HepG2 (cell line): Measurements from ENCODE around the gene CDX2. TPM values are rescaled to one million over a fixed set of nuclear protein-coding genes. Genes with fewer than 3 reads are reported as not detected.
A peak's percentile ranks its signal among the peaks of the same experiment; 100 is the strongest.

ENCODE experiments used
- ATAC-seq: fragments of 200-7000 bp; cut with Tn5 transposase; 3 replicates; pipeline ENCODE4 v1.9.1; 2020; ENCODE audit warnings: mild to moderate bottlenecking, moderate library complexity
- BruUV-seq: library from RNA; stranded (reverse); fragments of 400-500 nt; replicated peaks from 2 replicates; lab custom pipeline; 2021; lab: Mats Ljungman, UMichigan
- CTCF ChIA-PET: fragments of 300-600 bp; formaldehyde crosslinking; extraction: SDS; loops from one replicate; lab custom pipeline; 2021; ENCODE audit warnings: low total read pairs, inconsistent platforms, low intra/inter-chr PET ratio; lab: Yijun Ruan, JAX
- POLR2A ChIA-PET: fragments of 350-600 bp; sonication (Branson Sonifier 250); formaldehyde crosslinking; loops from one replicate; lab custom pipeline; 2020; ENCODE audit warnings: antibody characterized with exemption, inconsistent platforms; lab: Yijun Ruan, JAX
- DNase-seq: peaks from one replicate; pipeline ENCODE4 v3.0.0-alpha.2; 2015; ENCODE audit warnings: low spot score
- FAIRE-seq: peaks from 3 replicates; lab custom pipeline; 2011; peaks lifted over from hg19 to GRCh38; lab: Jason Lieb, UNC
- H2AFZ ChIP-seq: one replicate; pipeline ENCODE4 v1.6.1; 2011; ENCODE audit warnings: low read length, inconsistent platforms
- H3K27ac ChIP-seq: fragments of 300-600 bp; 3 replicates; pipeline ENCODE4 v1.8.0; 2011; ENCODE audit warnings: mixed run types, mild to moderate bottlenecking, mixed read lengths, low read length, inconsistent platforms; ENCODE audit not compliant: insufficient read depth; ENCODE audit errors: extremely low read length
- H3K27me3 ChIP-seq, 2 experiments: fragments of 200-600 bp in 1 of 2; 2 replicates in 1 of 2; 3 replicates in 1 of 2; pipeline versions ENCODE4 v1.6.0 to v1.8.0; 2011; ENCODE audit warnings: low read length in 2 of 2, mild to moderate bottlenecking in 2 of 2, moderate library complexity in 2 of 2, inconsistent platforms in 1 of 2; ENCODE audit not compliant: insufficient read depth in 2 of 2, control insufficient read depth in 1 of 2
- H3K36me3 ChIP-seq, 2 experiments: fragments of 200-600 bp in 1 of 2; replicated peaks in 1 of 2; 2 replicates in 1 of 2; 3 replicates in 1 of 2; pipeline versions ENCODE4 v1.5.1 to v1.8.0; 2011; ENCODE audit warnings: low read length in 2 of 2, inconsistent platforms in 1 of 2; ENCODE audit not compliant: insufficient read depth in 2 of 2, control insufficient read depth in 1 of 2
- H3K4me1 ChIP-seq: 2 replicates; pipeline ENCODE4 v1.5.1; 2012; ENCODE audit warnings: low read length, inconsistent platforms; ENCODE audit not compliant: insufficient read depth
- H3K4me2 ChIP-seq: 2 replicates; pipeline ENCODE4 v1.6.0; 2011; ENCODE audit warnings: low read depth, low read length, inconsistent platforms
- H3K4me3 ChIP-seq, 3 experiments: fragments of 200-600 bp in 1 of 3; sonication (generic), shearing (Covaris generic) in 1 of 3; replicated peaks in 1 of 3; 2 replicates each; pipeline ENCODE4 v1.5.1; 2011 to 2016; ENCODE audit warnings: low read length in 3 of 3, inconsistent platforms in 2 of 3, low read depth in 2 of 3, mild to moderate bottlenecking in 2 of 3, control low read depth in 1 of 3, mixed read lengths in 1 of 3; ENCODE audit not compliant: insufficient read depth in 1 of 3
- H3K79me2 ChIP-seq: one replicate; pipeline ENCODE4 v1.6.1; 2011; ENCODE audit warnings: low read length, inconsistent platforms; ENCODE audit not compliant: insufficient read depth
- H3K9ac ChIP-seq: 2 replicates; pipeline ENCODE4 v1.6.0; 2011; ENCODE audit warnings: mild to moderate bottlenecking, low read depth, low read length, inconsistent platforms; ENCODE audit not compliant: insufficient read depth
- H3K9me3 ChIP-seq: 2 replicates; pipeline ENCODE4 v1.5.1; 2012; ENCODE audit warnings: mild to moderate bottlenecking, low read length
- H4K20me1 ChIP-seq: 2 replicates; pipeline ENCODE4 v1.6.0; 2011; ENCODE audit warnings: inconsistent platforms, mild to moderate bottlenecking, low read length, moderate library complexity; ENCODE audit not compliant: insufficient read depth
- EZH2 ChIP-seq: conservative IDR thresholded peaks from 2 replicates; pipeline ENCODE4 v1.6.1; 2012; ENCODE audit warnings: mild to moderate bottlenecking, low read depth, low read length, moderate library complexity
- GABPB1 ChIP-seq: IDR thresholded peaks from 2 replicates; pipeline ENCODE4 v1.6.1; 2016; ENCODE audit warnings: mild to moderate bottlenecking, missing genetic modification reagents, moderate library complexity, missing compliant biosample characterization
- MAX ChIP-seq: IDR thresholded peaks from 2 replicates; pipeline ENCODE4 v1.6.1; 2012; ENCODE audit warnings: inconsistent platforms
- MYC ChIP-seq: sonication (generic); formaldehyde crosslinking; IDR thresholded peaks from 2 replicates; pipeline ENCODE4 v1.9.0; 2021; ENCODE audit warnings: missing genetic modification reagents, borderline replicate concordance
- MYPOP ChIP-seq: sonication (generic); formaldehyde crosslinking; IDR thresholded peaks from 2 replicates; pipeline ENCODE4 v1.8.1; 2023; ENCODE audit warnings: mild to moderate bottlenecking, moderate library complexity, missing genetic modification reagents
- ZNF263 ChIP-seq: sonication (generic); formaldehyde crosslinking; IDR thresholded peaks from 2 replicates; pipeline ENCODE4 v1.4.0; 2020; ENCODE audit warnings: missing genetic modification reagents
- ZNF639 ChIP-seq: conservative IDR thresholded peaks from 2 replicates; pipeline ENCODE4 v1.6.1; 2018; ENCODE audit warnings: missing genetic modification reagents
- ZNF737 ChIP-seq: sonication (generic); formaldehyde crosslinking; IDR thresholded peaks from 2 replicates; pipeline ENCODE4 v1.5.0; 2020; ENCODE audit warnings: missing genetic modification reagents, mild to moderate bottlenecking, borderline replicate concordance
- ZNF777 ChIP-seq: sonication (generic); formaldehyde crosslinking; IDR thresholded peaks from 2 replicates; pipeline ENCODE4 v1.4.0; 2020; ENCODE audit warnings: missing genetic modification reagents
- WGBS: methylation state at CpG from one replicate; pipeline ENCODE4 v1.1.6; 2017; ENCODE audit warnings: low lambda C conversion rate; 5-methylcytosine and 5-hydroxymethylcytosine counted together
- in situ Hi-C: cut with HindIII; loops from 2 replicates; pipeline ENCODE4 v1.10.0; 2017; ENCODE audit warnings: low pct_unique_long_range_greater_than_20kb; ENCODE audit not compliant: extremely low pct_ligation_motif_present
- intact Hi-C: fragments of 100-400 bp; cut with micrococcal nuclease; formaldehyde crosslinking; loops from one replicate; pipeline ENCODE4 v1.10.0; 2022; ENCODE audit not compliant: unreplicated experiment
- polyA plus RNA-seq, 8 experiments: library from polyadenylated mRNA; depleted of rRNA in 3 of 8; stranded (reverse) in 7 of 8; unstranded in 1 of 8; fragments of >200 nt; fragmentation: Illumina TruSeq in 4 of 8; extraction: Trizol in 4 of 8; gene quantifications; 2 replicates each; pipeline versions ENCODE4 v1.2.1 to v1.2.3, GENCODE V29; 2011 to 2016; ENCODE audit warnings: low read depth in 4 of 8, missing spikeins in 1 of 8, mixed read lengths in 1 of 8; ENCODE audit not compliant: insufficient read depth in 1 of 8
- total RNA-seq, 5 experiments: library from RNA; depleted of rRNA; stranded (reverse); fragments of >200 nt; fragmentation: Illumina TruSeq; extraction: Trizol; gene quantifications; 2 replicates each; pipeline ENCODE4 v1.2.3, GENCODE V29; 2016; ENCODE audit warnings: low read depth in 1 of 5
- TF ChIP-seq, protein P1 (sequence below): sonication (generic); formaldehyde crosslinking; IDR thresholded peaks from 2 replicates; pipeline ENCODE4 v1.4.0; 2020; ENCODE audit warnings: mild to moderate bottlenecking, missing genetic modification reagents
- TF ChIP-seq, protein P2 (sequence below): sonication (generic); formaldehyde crosslinking; IDR thresholded peaks from 2 replicates; pipeline ENCODE4 v1.5.0; 2020; ENCODE audit warnings: mild to moderate bottlenecking, missing genetic modification reagents, moderate library complexity
- TF ChIP-seq, protein P3 (sequence below): sonication (generic); formaldehyde crosslinking; IDR thresholded peaks from 2 replicates; pipeline ENCODE4 v1.9.0; 2022; ENCODE audit warnings: missing genetic modification reagents, mild to moderate bottlenecking, borderline replicate concordance

CDX2 gene
- total and polyA plus RNA-seq, 2 of the 13 experiments (the other 11 are each of a cell fraction or from before 2014, with no cell fraction given): 0.04 TPM; not detected in 1

- H3K79me2 ChIP-seq: no peaks in the 10 kb centered on the region
- CTCF ChIA-PET: no interaction called here
- H2AFZ ChIP-seq: no peak overlapping the region
- H3K4me1 ChIP-seq: peaks cover 25% of the 10 kb centered on the region
- in situ Hi-C loops: loop anchor here (25.0 kb wide), 1 partner anchor 1006 kb away; no protein-coding TSS in a partner anchor
- intact Hi-C loops: no loop called here
- 6% methylated on average over 7 of the region's 86 CpGs for WGBS
- no peak for FAIRE-seq
- H3K9ac ChIP-seq: 0 out of 2 replicates have a peak overlapping the region, but pooled peaks have one; percentile 8
- H3K4me2 ChIP-seq: peak overlapping the region; percentile 68
- peaks cover 19 to 73% of the 10 kb centered on the region in 2 experiments for H3K27me3 ChIP-seq
- no peaks in the 10 kb centered on the region for H3K9me3 ChIP-seq
- ATAC-seq: peak; percentile 76
- BruUV-seq: no TSS peak
- H3K4me3 ChIP-seq: peak overlapping the region; percentile 30 to 60 (median 34); a peak in 5 of 6 replicates
- no peaks in the 10 kb centered on the region for H3K36me3 ChIP-seq
- no peak overlapping the region for H3K27ac ChIP-seq
- POLR2A ChIA-PET: no interaction called here
- no peak for DNase-seq
- no peaks in the 10 kb centered on the region for H4K20me1 ChIP-seq
- peak; percentile 34; the same call in 1 of the 2 replicates for TF ChIP-seq EZH2
- TF ChIP-seq MAX: peak; percentile 42; the same call in 1 of the 2 replicates
- TF ChIP-seq GABPB1 (CRISPR knock-in tag): peak; percentile 38; the same call in 1 of the 2 replicates
- 0 out of 2 replicates have a peak, but pooled peaks have one; percentile 12 for TF ChIP-seq MYC (CRISPR knock-in tag)
- TF ChIP-seq, protein P1, sequence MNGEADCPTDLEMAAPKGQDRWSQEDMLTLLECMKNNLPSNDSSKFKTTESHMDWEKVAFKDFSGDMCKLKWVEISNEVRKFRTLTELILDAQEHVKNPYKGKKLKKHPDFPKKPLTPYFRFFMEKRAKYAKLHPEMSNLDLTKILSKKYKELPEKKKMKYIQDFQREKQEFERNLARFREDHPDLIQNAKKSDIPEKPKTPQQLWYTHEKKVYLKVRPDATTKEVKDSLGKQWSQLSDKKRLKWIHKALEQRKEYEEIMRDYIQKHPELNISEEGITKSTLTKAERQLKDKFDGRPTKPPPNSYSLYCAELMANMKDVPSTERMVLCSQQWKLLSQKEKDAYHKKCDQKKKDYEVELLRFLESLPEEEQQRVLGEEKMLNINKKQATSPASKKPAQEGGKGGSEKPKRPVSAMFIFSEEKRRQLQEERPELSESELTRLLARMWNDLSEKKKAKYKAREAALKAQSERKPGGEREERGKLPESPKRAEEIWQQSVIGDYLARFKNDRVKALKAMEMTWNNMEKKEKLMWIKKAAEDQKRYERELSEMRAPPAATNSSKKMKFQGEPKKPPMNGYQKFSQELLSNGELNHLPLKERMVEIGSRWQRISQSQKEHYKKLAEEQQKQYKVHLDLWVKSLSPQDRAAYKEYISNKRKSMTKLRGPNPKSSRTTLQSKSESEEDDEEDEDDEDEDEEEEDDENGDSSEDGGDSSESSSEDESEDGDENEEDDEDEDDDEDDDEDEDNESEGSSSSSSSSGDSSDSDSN (CRISPR knock-in tag): peak; percentile 56
- peak; percentile 84 for TF ChIP-seq ZNF777
- 0 out of 2 replicates have a peak, but pooled peaks have one; percentile 34 for TF ChIP-seq MYPOP (CRISPR knock-in tag)
- no peak; the same call in 1 of the 2 replicates for TF ChIP-seq ZNF263 (CRISPR knock-in tag)
- TF ChIP-seq, protein P2, sequence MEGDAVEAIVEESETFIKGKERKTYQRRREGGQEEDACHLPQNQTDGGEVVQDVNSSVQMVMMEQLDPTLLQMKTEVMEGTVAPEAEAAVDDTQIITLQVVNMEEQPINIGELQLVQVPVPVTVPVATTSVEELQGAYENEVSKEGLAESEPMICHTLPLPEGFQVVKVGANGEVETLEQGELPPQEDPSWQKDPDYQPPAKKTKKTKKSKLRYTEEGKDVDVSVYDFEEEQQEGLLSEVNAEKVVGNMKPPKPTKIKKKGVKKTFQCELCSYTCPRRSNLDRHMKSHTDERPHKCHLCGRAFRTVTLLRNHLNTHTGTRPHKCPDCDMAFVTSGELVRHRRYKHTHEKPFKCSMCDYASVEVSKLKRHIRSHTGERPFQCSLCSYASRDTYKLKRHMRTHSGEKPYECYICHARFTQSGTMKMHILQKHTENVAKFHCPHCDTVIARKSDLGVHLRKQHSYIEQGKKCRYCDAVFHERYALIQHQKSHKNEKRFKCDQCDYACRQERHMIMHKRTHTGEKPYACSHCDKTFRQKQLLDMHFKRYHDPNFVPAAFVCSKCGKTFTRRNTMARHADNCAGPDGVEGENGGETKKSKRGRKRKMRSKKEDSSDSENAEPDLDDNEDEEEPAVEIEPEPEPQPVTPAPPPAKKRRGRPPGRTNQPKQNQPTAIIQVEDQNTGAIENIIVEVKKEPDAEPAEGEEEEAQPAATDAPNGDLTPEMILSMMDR (CRISPR knock-in tag): peak; percentile 32; the same call in 1 of the 2 replicates
- no peak for TF ChIP-seq ZNF639
- no peak for TF ChIP-seq ZNF737
- TF ChIP-seq, protein P3, sequence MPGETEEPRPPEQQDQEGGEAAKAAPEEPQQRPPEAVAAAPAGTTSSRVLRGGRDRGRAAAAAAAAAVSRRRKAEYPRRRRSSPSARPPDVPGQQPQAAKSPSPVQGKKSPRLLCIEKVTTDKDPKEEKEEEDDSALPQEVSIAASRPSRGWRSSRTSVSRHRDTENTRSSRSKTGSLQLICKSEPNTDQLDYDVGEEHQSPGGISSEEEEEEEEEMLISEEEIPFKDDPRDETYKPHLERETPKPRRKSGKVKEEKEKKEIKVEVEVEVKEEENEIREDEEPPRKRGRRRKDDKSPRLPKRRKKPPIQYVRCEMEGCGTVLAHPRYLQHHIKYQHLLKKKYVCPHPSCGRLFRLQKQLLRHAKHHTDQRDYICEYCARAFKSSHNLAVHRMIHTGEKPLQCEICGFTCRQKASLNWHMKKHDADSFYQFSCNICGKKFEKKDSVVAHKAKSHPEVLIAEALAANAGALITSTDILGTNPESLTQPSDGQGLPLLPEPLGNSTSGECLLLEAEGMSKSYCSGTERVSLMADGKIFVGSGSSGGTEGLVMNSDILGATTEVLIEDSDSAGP: 0 out of 2 replicates have a peak, but pooled peaks have one; percentile 40
Observed at GRCh38 chr13:27968316-27969081, 616 bp downstream of the CDX2 start.
